ENCODE results near the gene HS6ST1.

Gene HS6ST1

GRCh38 chr2:128325611-128326181 is 7.0 kb upstream of the HS6ST1 start:
- TF ChIP-seq, protein P1, sequence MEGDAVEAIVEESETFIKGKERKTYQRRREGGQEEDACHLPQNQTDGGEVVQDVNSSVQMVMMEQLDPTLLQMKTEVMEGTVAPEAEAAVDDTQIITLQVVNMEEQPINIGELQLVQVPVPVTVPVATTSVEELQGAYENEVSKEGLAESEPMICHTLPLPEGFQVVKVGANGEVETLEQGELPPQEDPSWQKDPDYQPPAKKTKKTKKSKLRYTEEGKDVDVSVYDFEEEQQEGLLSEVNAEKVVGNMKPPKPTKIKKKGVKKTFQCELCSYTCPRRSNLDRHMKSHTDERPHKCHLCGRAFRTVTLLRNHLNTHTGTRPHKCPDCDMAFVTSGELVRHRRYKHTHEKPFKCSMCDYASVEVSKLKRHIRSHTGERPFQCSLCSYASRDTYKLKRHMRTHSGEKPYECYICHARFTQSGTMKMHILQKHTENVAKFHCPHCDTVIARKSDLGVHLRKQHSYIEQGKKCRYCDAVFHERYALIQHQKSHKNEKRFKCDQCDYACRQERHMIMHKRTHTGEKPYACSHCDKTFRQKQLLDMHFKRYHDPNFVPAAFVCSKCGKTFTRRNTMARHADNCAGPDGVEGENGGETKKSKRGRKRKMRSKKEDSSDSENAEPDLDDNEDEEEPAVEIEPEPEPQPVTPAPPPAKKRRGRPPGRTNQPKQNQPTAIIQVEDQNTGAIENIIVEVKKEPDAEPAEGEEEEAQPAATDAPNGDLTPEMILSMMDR (conservative IDR thresholded peaks at IDR 0.05; ENCODE audit: low read depth, low read length) = no peak
- Histone ChIP-seq H4K20me1 (ENCODE audit: insufficient read depth) (no peaks in the 10 kb centered on the region), H3K27ac (no peak overlapping the region), H3K4me1 (ENCODE audit: low read depth, poor library complexity, severe bottlenecking) (no peaks in the 10 kb centered on the region), H3K9ac (no peak overlapping the region), H3K27me3 (ENCODE audit: insufficient read depth, low read depth) (no peaks in the 10 kb centered on the region), H3K4me2 (no peak overlapping the region), H3K4me3 (IDR thresholded peaks at IDR 0.05; ENCODE audit: insufficient read depth, low read depth, low read length) (no peak overlapping the region), H3K79me2 (ENCODE audit: insufficient read depth, low read depth) (no peaks in the 10 kb centered on the region), H2AFZ (ENCODE audit: low read depth) (no peak overlapping the region), H3K36me3 (ENCODE audit: insufficient read depth) (no peaks in the 10 kb centered on the region)

DNA sequence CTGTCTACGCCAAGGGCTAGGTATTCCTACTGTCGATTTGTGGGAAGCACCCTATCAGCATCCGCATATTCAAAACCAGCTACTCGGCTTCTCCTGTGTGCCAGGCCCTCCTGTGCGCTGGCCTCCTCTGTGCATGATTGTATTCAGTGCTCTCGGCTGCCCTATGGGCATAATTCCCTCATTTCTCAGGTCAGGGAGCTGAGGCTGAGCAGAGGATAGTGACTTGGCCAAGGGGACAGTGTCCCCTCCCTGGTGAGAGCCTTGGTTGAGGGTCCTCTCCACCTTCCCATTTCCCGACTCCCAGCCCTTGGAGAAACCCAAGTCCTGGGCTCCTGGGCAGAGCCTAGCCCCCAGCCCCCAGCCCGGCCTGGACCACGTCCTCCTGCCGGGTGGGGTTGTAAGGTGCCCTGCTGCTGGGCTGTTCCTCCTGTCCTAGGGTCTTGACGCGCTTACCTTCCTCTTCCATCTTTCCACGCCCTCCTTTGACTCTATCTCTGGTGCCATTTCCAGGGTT is 6.3 kb upstream of the HS6ST1 start:
- Histone ChIP-seq H2AFZ (ENCODE audit: low read depth) (no peak overlapping the region), H4K20me1 (ENCODE audit: insufficient read depth) (no peaks in the 10 kb centered on the region), H3K36me3 (ENCODE audit: insufficient read depth) (no peaks in the 10 kb centered on the region), H3K4me1 (ENCODE audit: low read depth, poor library complexity, severe bottlenecking) (no peaks in the 10 kb centered on the region), H3K27ac (no peak overlapping the region), H3K79me2 (ENCODE audit: insufficient read depth, low read depth) (no peaks in the 10 kb centered on the region), H3K9ac (no peak overlapping the region), H3K27me3 (ENCODE audit: insufficient read depth, low read depth) (no peaks in the 10 kb centered on the region), H3K4me2 (no peak overlapping the region), H3K4me3 (IDR thresholded peaks at IDR 0.05; ENCODE audit: insufficient read depth, low read depth, low read length) (no peak overlapping the region)
- TF ChIP-seq, protein P1 (conservative IDR thresholded peaks at IDR 0.05; ENCODE audit: low read depth, low read length) = no peak

GRCh38 chr2:128324008-128324896 is 5.6 kb upstream of the HS6ST1 start:
- Histone ChIP-seq H3K4me3 (IDR thresholded peaks at IDR 0.05; ENCODE audit: insufficient read depth, low read depth, low read length) (no peak overlapping the region), H2AFZ (ENCODE audit: low read depth) (no peak overlapping the region), H3K4me2 (no peak overlapping the region), H3K36me3 (ENCODE audit: insufficient read depth) (no peaks in the 10 kb centered on the region), H3K79me2 (ENCODE audit: insufficient read depth, low read depth) (no peaks in the 10 kb centered on the region), H3K4me1 (ENCODE audit: low read depth, poor library complexity, severe bottlenecking) (no peaks in the 10 kb centered on the region), H3K27ac (no peak overlapping the region), H3K27me3 (ENCODE audit: insufficient read depth, low read depth) (no peaks in the 10 kb centered on the region), H4K20me1 (ENCODE audit: insufficient read depth) (no peaks in the 10 kb centered on the region), H3K9ac (no peak overlapping the region)
- TF ChIP-seq, protein P1 (conservative IDR thresholded peaks at IDR 0.05; ENCODE audit: low read depth, low read length) = no peak

GRCh38 chr2:128323555-128323931 is 4.9 kb upstream of the HS6ST1 start:
- no peaks in the 10 kb centered on the region for H3K27me3 ChIP-seq (ENCODE audit: insufficient read depth, low read depth)
- H3K9ac ChIP-seq = no peak overlapping the region
- H3K27ac ChIP-seq = no peak overlapping the region
- H2AFZ ChIP-seq (ENCODE audit: low read depth) = no peak overlapping the region
- H3K36me3 ChIP-seq (ENCODE audit: insufficient read depth) = no peaks in the 10 kb centered on the region
- H3K4me1 ChIP-seq (ENCODE audit: low read depth, poor library complexity, severe bottlenecking) = no peaks in the 10 kb centered on the region
- H4K20me1 ChIP-seq (ENCODE audit: insufficient read depth) = no peaks in the 10 kb centered on the region
- H3K4me2 ChIP-seq = no peak overlapping the region
- TF ChIP-seq, protein P1 (conservative IDR thresholded peaks at IDR 0.05; ENCODE audit: low read depth, low read length) = no peak
- H3K4me3 ChIP-seq (IDR thresholded peaks at IDR 0.05; ENCODE audit: insufficient read depth, low read depth, low read length) = no peak overlapping the region
- H3K79me2 ChIP-seq (ENCODE audit: insufficient read depth, low read depth) = no peaks in the 10 kb centered on the region
